B cell (primary cell): ENCODE results near the gene CAND2. TPM values are rescaled to one million over a fixed set of nuclear protein-coding genes. Genes with fewer than 3 reads are reported as not detected.

Experiments used
- ATAC-seq: fragments of 200-7000 bp; cut with Tn5 transposase; one replicate; pipeline ENCODE4 v1.10.0; 2021; ENCODE audit warnings: low read depth, mild to moderate bottlenecking, moderate number of reproducible peaks, moderate library complexity
- CTCF ChIA-PET: fragments of 350-600 bp; sonication (Branson Sonifier 250); formaldehyde crosslinking; loops from one replicate; lab custom pipeline; 2021; ENCODE audit warnings: antibody characterized with exemption, inconsistent platforms; lab: Charles Lee
- POLR2A ChIA-PET: fragments of 350-600 bp; sonication (Branson Sonifier 250); formaldehyde crosslinking; loops from one replicate; lab custom pipeline; 2021; ENCODE audit warnings: antibody characterized with exemption; lab: Charles Lee
- DNase-seq: peaks from one replicate; pipeline ENCODE4 v3.0.0; 2013
- H2AFZ ChIP-seq: 2 replicates; pipeline ENCODE4 v1.6.1; 2012; ENCODE audit warnings: mild to moderate bottlenecking, low read depth, low read length; ENCODE audit not compliant: insufficient read depth, poor library complexity, severe bottlenecking
- H3K27ac ChIP-seq, 2 donors: 1 replicate in 1 of 2; 2 replicates in 1 of 2; pipeline ENCODE4 v1.5.1; 2012 to 2013; ENCODE audit warnings: low read length in 2 of 2, mild to moderate bottlenecking in 2 of 2, moderate library complexity in 1 of 2
- H3K27me3 ChIP-seq, 4 experiments: fragments of 200-600 bp in 1 of 4; sonication (generic) in 1 of 4; replicated peaks in 1 of 4; 1 replicate in 2 of 4; 2 replicates in 2 of 4; pipeline versions ENCODE4 v1.6.1 to v1.7.0; 2013 to 2016; ENCODE audit warnings: low read length in 3 of 4, mild to moderate bottlenecking in 2 of 4, mixed read lengths in 1 of 4, moderate library complexity in 1 of 4; ENCODE audit not compliant: insufficient read depth in 4 of 4, control insufficient read depth in 3 of 4; ENCODE audit errors: control extremely low read depth in 1 of 4
- H3K36me3 ChIP-seq, 2 experiments: replicated peaks in 1 of 2; 1 replicate in 1 of 2; 2 replicates in 1 of 2; pipeline versions ENCODE4 v1.6.1 to v1.7.1; 2013; ENCODE audit warnings: low read length in 1 of 2; ENCODE audit not compliant: insufficient read depth in 2 of 2, control insufficient read depth in 1 of 2; ENCODE audit errors: control extremely low read depth in 1 of 2, extremely low read depth in 1 of 2
- H3K4me1 ChIP-seq, 2 donors: fragments of 200-600 bp in 1 of 2; sonication (generic) in 1 of 2; 1 replicate in 1 of 2; 2 replicates in 1 of 2; pipeline versions ENCODE4 v1.5.1 to v1.6.1; 2013 to 2017; ENCODE audit warnings: low read length in 2 of 2; ENCODE audit not compliant: control insufficient read depth in 2 of 2, insufficient read depth in 2 of 2
- H3K4me2 ChIP-seq: replicated peaks from 2 replicates; pipeline ENCODE3; 2012; ENCODE audit warnings: mild to moderate bottlenecking, low read depth, low read length; ENCODE audit not compliant: poor library complexity, severe bottlenecking
- H3K4me3 ChIP-seq, 5 experiments: fragments of 200-600 bp in 1 of 5; sonication (generic) in 1 of 5; 1 replicate in 3 of 5; 2 replicates in 2 of 5; pipeline versions ENCODE4 v1.5.1 to v1.7.0; 2011 to 2016; ENCODE audit warnings: low read length in 4 of 5, mild to moderate bottlenecking in 4 of 5, low read depth in 2 of 5, control low read depth in 1 of 5, moderate library complexity in 1 of 5; ENCODE audit not compliant: insufficient read depth in 1 of 5; ENCODE audit errors: control extremely low read depth in 1 of 5, extremely low read depth in 1 of 5
- H3K79me2 ChIP-seq: fragments of 200-600 bp; sonication (generic); one replicate; pipeline ENCODE4 v1.6.0; 2016; ENCODE audit warnings: low read length; ENCODE audit not compliant: control insufficient read depth, insufficient read depth
- H3K9ac ChIP-seq: fragments of 200-600 bp; sonication (generic); 2 replicates; pipeline ENCODE4 v1.6.1; 2017; ENCODE audit warnings: mild to moderate bottlenecking, low read length, moderate library complexity
- H3K9me3 ChIP-seq, 3 donors: one replicate each; pipeline versions ENCODE4 v1.6.1 to v1.7.1; 2013; ENCODE audit warnings: low read length in 2 of 3; ENCODE audit not compliant: control insufficient read depth in 2 of 3, insufficient read depth in 1 of 3; ENCODE audit errors: control extremely low read depth in 1 of 3
- H4K20me1 ChIP-seq: 2 replicates; pipeline ENCODE4 v1.6.0; 2012; ENCODE audit warnings: mild to moderate bottlenecking, low read length; ENCODE audit not compliant: insufficient read depth, control insufficient read depth, poor library complexity, severe bottlenecking
- H3K27ac Mint-ChIP-seq: one replicate; pipeline ENCODE4 v1.8.0; 2021; ENCODE audit warnings: mixed read lengths
- H3K27me3 Mint-ChIP-seq: one replicate; pipeline ENCODE4 v1.8.0; 2021; ENCODE audit warnings: mixed read lengths
- H3K4me1 Mint-ChIP-seq: one replicate; pipeline ENCODE4 v1.8.0; 2021; ENCODE audit warnings: mixed read lengths
- H3K4me3 Mint-ChIP-seq: one replicate; pipeline ENCODE4 v1.8.0; 2021; ENCODE audit warnings: mixed read lengths
- H3K9me3 Mint-ChIP-seq: one replicate; pipeline ENCODE4 v1.8.0; 2022; ENCODE audit warnings: mixed read lengths; ENCODE audit not compliant: insufficient read depth
- CTCF ChIP-seq: fragments of 200-600 bp; IDR thresholded peaks from one replicate; pipeline ENCODE4 v1.8.0; 2022; ENCODE audit warnings: antibody characterized with exemption, mild to moderate bottlenecking
- EZH2 ChIP-seq: IDR thresholded peaks from 2 replicates; pipeline ENCODE4 v1.6.1; 2012; ENCODE audit warnings: borderline replicate concordance, low read depth, mild to moderate bottlenecking, moderate library complexity, low read length; ENCODE audit not compliant: insufficient read depth, poor library complexity, severe bottlenecking
- WGBS: methylation state at CpG from one replicate; pipeline ENCODE4 v1.1.5; 2013; ENCODE audit warnings: missing lambda C conversion rate; ENCODE audit not compliant: insufficient coverage; 5-methylcytosine and 5-hydroxymethylcytosine counted together
- intact Hi-C: fragments of 100-400 bp; cut with micrococcal nuclease; formaldehyde crosslinking; loops from one replicate; pipeline ENCODE4 v1.10.0; 2022
- polyA plus RNA-seq: library from polyadenylated mRNA; depleted of rRNA; stranded (reverse); fragments of >200 nt; gene quantifications from 2 replicates; pipeline ENCODE4 v1.2.3, GENCODE V29; 2012
- total RNA-seq, 2 donors: library from RNA; stranded (reverse); fragments of 120-200 nt in 1 of 2; gene quantifications; 1 replicate in 1 of 2; 2 replicates in 1 of 2; pipeline versions ENCODE4 v1.2.3 to v1.2.4, GENCODE V29; 2013 to 2022

The CAND2 gene
- total and polyA plus RNA-seq, 2 donors (not counting 1 experiment from before 2014, with no cell fraction given), result 0.34 to 1.9 TPM

DNA sequence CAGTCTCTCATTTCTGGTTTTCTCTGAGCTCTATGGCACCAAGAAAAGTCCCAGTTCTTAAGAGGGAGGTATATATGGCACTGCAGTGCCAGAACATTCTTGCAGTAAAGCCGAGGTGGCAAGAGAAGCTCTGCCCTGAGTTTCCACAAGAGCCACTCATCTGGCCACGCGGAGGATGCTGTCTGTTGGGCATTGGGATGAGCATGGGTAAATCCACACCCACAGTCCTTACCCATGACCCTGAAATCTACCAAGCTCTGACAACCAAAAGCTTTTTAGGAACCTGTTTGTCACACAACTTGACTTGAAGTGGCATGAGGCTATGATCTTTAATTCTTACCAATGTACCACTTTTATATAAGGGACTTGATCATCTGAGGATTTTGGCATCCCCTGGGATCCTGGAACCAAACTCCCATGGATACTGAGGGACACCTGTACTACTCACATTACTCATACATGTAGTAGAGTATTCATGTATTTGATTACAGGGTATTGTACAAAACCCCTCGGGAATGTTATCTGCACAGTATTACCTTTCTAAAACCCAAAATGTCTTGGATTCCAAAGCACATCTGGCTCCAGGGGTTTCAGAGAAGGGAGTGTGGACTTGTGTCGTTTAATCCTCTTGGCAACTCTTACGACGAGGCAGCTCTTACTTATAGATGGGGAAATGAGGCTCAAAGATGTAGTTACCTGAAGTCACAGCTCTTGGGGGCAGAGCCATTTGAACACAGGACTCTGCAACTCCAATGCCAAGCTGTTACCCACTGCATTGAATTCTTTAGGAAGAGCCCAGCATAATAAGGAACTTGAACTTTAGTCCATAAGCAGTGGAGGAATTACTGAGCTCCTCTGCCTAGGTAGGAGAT, 36.1 kb downstream of the CAND2 start:
- Histone ChIP-seq H3K4me3 (no peak overlapping the region), H4K20me1 (peaks cover 23% of the 10 kb centered on the region), H3K4me2 (no peak overlapping the region), H3K9me3 (no peaks in the 10 kb centered on the region), H3K79me2 (no peaks in the 10 kb centered on the region), H3K36me3 (peaks cover 5 to 54% of the 10 kb centered on the region in 2 experiments), H3K4me1 (no peaks in the 10 kb centered on the region), H3K27ac (no peak overlapping the region), H2AFZ (no peak overlapping the region), H3K27me3 (no peaks in the 10 kb centered on the region), H3K9ac (no peak overlapping the region)
- H3K9me3 Mint-ChIP-seq, result no peaks in the 10 kb centered on the region
- ATAC-seq (no peak), DNase-seq (no peak)
- H3K4me1 Mint-ChIP-seq, result peaks cover 6% of the 10 kb centered on the region
- H3K4me3 Mint-ChIP-seq, result no peak overlapping the region
- intact Hi-C loops, result no loop called here
- 84% methylated on average over 5 of the region's 7 CpGs for WGBS
- TF ChIP-seq CTCF, result no peak
- no peak for TF ChIP-seq EZH2
- ChIA-PET CTCF (interaction anchor here (1.3 to 2.6 kb wide), 3 partner anchors 9 to 35 kb away, joined by 4 to 17 read pairs (median 7); partner anchors contain the start of gene RPL32), POLR2A (no interaction called here)
- no peaks in the 10 kb centered on the region for H3K27me3 Mint-ChIP-seq
- H3K27ac Mint-ChIP-seq, result no peak overlapping the region
